WTC11 (cell line): Measurements from ENCODE around the gene SERPINB12. TPM values are rescaled to one million over a fixed set of nuclear protein-coding genes. Genes with fewer than 3 reads are reported as not detected.

ENCODE experiments used
- ATAC-seq: fragments of 200-7000 bp; cut with Tn5 transposase; 2 replicates; pipeline ENCODE4 v1.10.0; 2021; ENCODE audit warnings: mild to moderate bottlenecking, moderate library complexity
- CTCF ChIA-PET: fragments of 300-600 bp; sonication (Branson Sonifier 250); formaldehyde crosslinking; loops from one replicate; lab custom pipeline; 2021; ENCODE audit warnings: antibody characterized with exemption; lab: Charles Lee
- POLR2A ChIA-PET: fragments of 350-600 bp; sonication (Branson Sonifier 250); formaldehyde crosslinking; loops from one replicate; lab custom pipeline; 2021; ENCODE audit warnings: antibody characterized with exemption; lab: Charles Lee
- DNase-seq: peaks from one replicate; pipeline ENCODE4 v3.0.0; 2021; ENCODE audit warnings: low spot score
- H3K27ac Mint-ChIP-seq: 2 replicates; pipeline ENCODE4 v1.8.0; 2021; ENCODE audit warnings: mixed read lengths
- H3K27me3 Mint-ChIP-seq: 2 replicates; pipeline ENCODE4 v1.8.0; 2021; ENCODE audit warnings: low read depth, mild to moderate bottlenecking, moderate library complexity, mixed read lengths
- H3K36me3 Mint-ChIP-seq: 2 replicates; pipeline ENCODE4 v1.8.0; 2021; ENCODE audit warnings: mixed read lengths
- H3K4me1 Mint-ChIP-seq: 2 replicates; pipeline ENCODE4 v1.8.0; 2022; ENCODE audit warnings: mixed read lengths
- H3K4me3 Mint-ChIP-seq: 2 replicates; pipeline ENCODE4 v1.8.0; 2021; ENCODE audit warnings: mild to moderate bottlenecking, moderate library complexity, mixed read lengths
- H3K9me3 Mint-ChIP-seq: 2 replicates; pipeline ENCODE4 v1.8.0; 2021; ENCODE audit warnings: mixed read lengths
- ATF3 ChIP-seq: sonication (generic); formaldehyde crosslinking; conservative IDR thresholded peaks from 2 replicates; pipeline ENCODE4 v1.8.1; 2022; ENCODE audit warnings: mild to moderate bottlenecking, missing genetic modification reagents
- EMX1 ChIP-seq: fragments of 250-450 bp; sonication (Bioruptor Pico); IDR thresholded peaks from 2 replicates; pipeline ENCODE4 v1.8.0; 2021; ENCODE audit warnings: mild to moderate bottlenecking
- MYBL2 ChIP-seq: sonication (generic); formaldehyde crosslinking; IDR thresholded peaks from 2 replicates; pipeline ENCODE4 v1.8.1; 2023; ENCODE audit warnings: mild to moderate bottlenecking, moderate library complexity, missing genetic modification reagents
- NFYB ChIP-seq: sonication (generic); formaldehyde crosslinking; conservative IDR thresholded peaks from 2 replicates; pipeline ENCODE4 v1.8.0; 2022; ENCODE audit warnings: low read depth, missing genetic modification reagents
- OVOL2 ChIP-seq: fragments of 250-450 bp; sonication (Bioruptor Pico); IDR thresholded peaks from 2 replicates; pipeline ENCODE4 v1.9.0; 2021; ENCODE audit warnings: mild to moderate bottlenecking, borderline replicate concordance
- PREB ChIP-seq: sonication (generic); formaldehyde crosslinking; IDR thresholded peaks from 2 replicates; pipeline ENCODE4 v1.8.1; 2022; ENCODE audit warnings: mild to moderate bottlenecking, missing genetic modification reagents, moderate library complexity, borderline replicate concordance
- PRRX2 ChIP-seq: fragments of 250-450 bp; sonication (Bioruptor Pico); IDR thresholded peaks from 2 replicates; pipeline ENCODE4 v1.8.0; 2021; ENCODE audit warnings: mild to moderate bottlenecking
- SOX15 ChIP-seq: fragments of 250-450 bp; sonication (Bioruptor Pico); IDR thresholded peaks from 2 replicates; pipeline ENCODE4 v1.9.0; 2021; ENCODE audit warnings: mild to moderate bottlenecking
- TEAD4 ChIP-seq: sonication (generic); formaldehyde crosslinking; IDR thresholded peaks from 2 replicates; pipeline ENCODE4 v1.8.0; 2022; ENCODE audit warnings: mild to moderate bottlenecking, missing genetic modification reagents
- USF2 ChIP-seq: sonication (generic); formaldehyde crosslinking; IDR thresholded peaks from 2 replicates; pipeline ENCODE4 v1.8.1; 2023; ENCODE audit warnings: mild to moderate bottlenecking, missing genetic modification reagents, moderate library complexity
- ZBTB43 ChIP-seq: sonication (generic); formaldehyde crosslinking; IDR thresholded peaks from 2 replicates; pipeline ENCODE4 v1.8.1; 2023; ENCODE audit warnings: mild to moderate bottlenecking, missing genetic modification reagents
- ZNF396 ChIP-seq: fragments of 250-450 bp; sonication (Bioruptor Pico); IDR thresholded peaks from 2 replicates; pipeline ENCODE4 v1.8.0; 2021; ENCODE audit warnings: mild to moderate bottlenecking, moderate library complexity, borderline replicate concordance
- ZNF671 ChIP-seq: fragments of 250-450 bp; sonication (Bioruptor Pico); IDR thresholded peaks from 2 replicates; pipeline ENCODE4 v1.8.0; 2021; ENCODE audit warnings: mild to moderate bottlenecking
- total RNA-seq: library from RNA; stranded (reverse); gene quantifications from 3 replicates; pipeline ENCODE4 v1.2.3, GENCODE V29; 2021
- TF ChIP-seq, protein P1 (sequence below): sonication (generic); formaldehyde crosslinking; IDR thresholded peaks from 2 replicates; pipeline ENCODE4 v1.8.1; 2022; ENCODE audit warnings: mild to moderate bottlenecking, moderate library complexity, missing genetic modification reagents
- TF ChIP-seq, protein P2 (sequence below): fragments of 250-450 bp; sonication (Bioruptor Pico); IDR thresholded peaks from 2 replicates; pipeline ENCODE4 v1.9.0; 2021; ENCODE audit warnings: mild to moderate bottlenecking
- TF ChIP-seq, protein P3 (sequence below): sonication (generic); formaldehyde crosslinking; IDR thresholded peaks from 2 replicates; pipeline ENCODE4 v1.8.0; 2023; ENCODE audit warnings: missing genetic modification reagents, mild to moderate bottlenecking, borderline replicate concordance
- TF ChIP-seq, protein P4 (sequence below): fragments of 200-600 bp; IDR thresholded peaks from 2 replicates; pipeline ENCODE4 v1.8.0; 2022; ENCODE audit warnings: antibody characterized with exemption

Gene SERPINB12
- total RNA-seq, 1 experiment from 2014 or later = not detected

- TF ChIP-seq, protein P1, sequence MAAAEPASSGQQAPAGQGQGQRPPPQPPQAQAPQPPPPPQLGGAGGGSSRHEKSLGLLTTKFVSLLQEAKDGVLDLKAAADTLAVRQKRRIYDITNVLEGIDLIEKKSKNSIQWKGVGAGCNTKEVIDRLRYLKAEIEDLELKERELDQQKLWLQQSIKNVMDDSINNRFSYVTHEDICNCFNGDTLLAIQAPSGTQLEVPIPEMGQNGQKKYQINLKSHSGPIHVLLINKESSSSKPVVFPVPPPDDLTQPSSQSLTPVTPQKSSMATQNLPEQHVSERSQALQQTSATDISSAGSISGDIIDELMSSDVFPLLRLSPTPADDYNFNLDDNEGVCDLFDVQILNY (CRISPR knock-in tag) = no peak
- TF ChIP-seq, protein P2, sequence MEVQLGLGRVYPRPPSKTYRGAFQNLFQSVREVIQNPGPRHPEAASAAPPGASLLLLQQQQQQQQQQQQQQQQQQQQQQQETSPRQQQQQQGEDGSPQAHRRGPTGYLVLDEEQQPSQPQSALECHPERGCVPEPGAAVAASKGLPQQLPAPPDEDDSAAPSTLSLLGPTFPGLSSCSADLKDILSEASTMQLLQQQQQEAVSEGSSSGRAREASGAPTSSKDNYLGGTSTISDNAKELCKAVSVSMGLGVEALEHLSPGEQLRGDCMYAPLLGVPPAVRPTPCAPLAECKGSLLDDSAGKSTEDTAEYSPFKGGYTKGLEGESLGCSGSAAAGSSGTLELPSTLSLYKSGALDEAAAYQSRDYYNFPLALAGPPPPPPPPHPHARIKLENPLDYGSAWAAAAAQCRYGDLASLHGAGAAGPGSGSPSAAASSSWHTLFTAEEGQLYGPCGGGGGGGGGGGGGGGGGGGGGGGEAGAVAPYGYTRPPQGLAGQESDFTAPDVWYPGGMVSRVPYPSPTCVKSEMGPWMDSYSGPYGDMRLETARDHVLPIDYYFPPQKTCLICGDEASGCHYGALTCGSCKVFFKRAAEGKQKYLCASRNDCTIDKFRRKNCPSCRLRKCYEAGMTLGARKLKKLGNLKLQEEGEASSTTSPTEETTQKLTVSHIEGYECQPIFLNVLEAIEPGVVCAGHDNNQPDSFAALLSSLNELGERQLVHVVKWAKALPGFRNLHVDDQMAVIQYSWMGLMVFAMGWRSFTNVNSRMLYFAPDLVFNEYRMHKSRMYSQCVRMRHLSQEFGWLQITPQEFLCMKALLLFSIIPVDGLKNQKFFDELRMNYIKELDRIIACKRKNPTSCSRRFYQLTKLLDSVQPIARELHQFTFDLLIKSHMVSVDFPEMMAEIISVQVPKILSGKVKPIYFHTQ (CRISPR knock-in tag) = no peak
- TF ChIP-seq ZNF396 = no peak
- TF ChIP-seq ZNF671 = no peak
- TF ChIP-seq PRRX2 (CRISPR knock-in tag) = no peak
- TF ChIP-seq TEAD4 (CRISPR knock-in tag) = no peak
- TF ChIP-seq ATF3 (CRISPR knock-in tag) = no peak
- TF ChIP-seq NFYB (CRISPR knock-in tag) = no peak
- no peak for TF ChIP-seq USF2
Observed at GRCh38 chr18:63520053-63520685, 22.0 kb upstream of the SERPINB12 start (continued).

DNA sequence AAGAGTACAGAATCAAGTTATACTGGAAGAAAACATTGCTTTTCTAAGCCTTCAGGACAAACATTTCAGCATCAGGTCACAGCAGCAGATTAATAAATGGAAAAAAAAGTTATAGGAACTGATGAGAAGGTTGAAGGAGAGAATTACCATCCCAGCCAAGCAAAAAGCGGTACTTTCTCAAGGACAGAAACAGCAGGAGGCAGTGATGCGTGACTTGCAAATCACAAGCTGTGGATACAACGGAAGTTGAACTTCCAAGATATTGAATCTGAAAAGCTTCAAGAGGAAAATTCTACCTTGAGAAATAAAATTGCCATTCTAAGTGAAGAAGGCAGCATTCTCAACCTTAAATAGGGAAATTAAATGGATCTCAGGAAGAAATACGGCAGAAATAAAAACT, 18.5 kb upstream of the SERPINB12 start:
- Mint-ChIP-seq H3K36me3 (no peaks in the 10 kb centered on the region), H3K27ac (no peak overlapping the region; the same call in 1 of the 2 replicates), H3K9me3 (no peaks in the 10 kb centered on the region), H3K4me3 (no peak overlapping the region), H3K4me1 (peaks cover 13% of the 10 kb centered on the region), H3K27me3 (no peaks in the 10 kb centered on the region)
- CTCF ChIA-PET = interaction anchor here (0.7 to 1.6 kb wide), 3 partner anchors 12 to 218 kb away, joined by 4 to 5 read pairs (median 5); no protein-coding TSS in a partner anchor
- POLR2A ChIA-PET = no interaction called here
- DNase-seq (no peak), ATAC-seq (no peak)
- TF ChIP-seq, protein P3, sequence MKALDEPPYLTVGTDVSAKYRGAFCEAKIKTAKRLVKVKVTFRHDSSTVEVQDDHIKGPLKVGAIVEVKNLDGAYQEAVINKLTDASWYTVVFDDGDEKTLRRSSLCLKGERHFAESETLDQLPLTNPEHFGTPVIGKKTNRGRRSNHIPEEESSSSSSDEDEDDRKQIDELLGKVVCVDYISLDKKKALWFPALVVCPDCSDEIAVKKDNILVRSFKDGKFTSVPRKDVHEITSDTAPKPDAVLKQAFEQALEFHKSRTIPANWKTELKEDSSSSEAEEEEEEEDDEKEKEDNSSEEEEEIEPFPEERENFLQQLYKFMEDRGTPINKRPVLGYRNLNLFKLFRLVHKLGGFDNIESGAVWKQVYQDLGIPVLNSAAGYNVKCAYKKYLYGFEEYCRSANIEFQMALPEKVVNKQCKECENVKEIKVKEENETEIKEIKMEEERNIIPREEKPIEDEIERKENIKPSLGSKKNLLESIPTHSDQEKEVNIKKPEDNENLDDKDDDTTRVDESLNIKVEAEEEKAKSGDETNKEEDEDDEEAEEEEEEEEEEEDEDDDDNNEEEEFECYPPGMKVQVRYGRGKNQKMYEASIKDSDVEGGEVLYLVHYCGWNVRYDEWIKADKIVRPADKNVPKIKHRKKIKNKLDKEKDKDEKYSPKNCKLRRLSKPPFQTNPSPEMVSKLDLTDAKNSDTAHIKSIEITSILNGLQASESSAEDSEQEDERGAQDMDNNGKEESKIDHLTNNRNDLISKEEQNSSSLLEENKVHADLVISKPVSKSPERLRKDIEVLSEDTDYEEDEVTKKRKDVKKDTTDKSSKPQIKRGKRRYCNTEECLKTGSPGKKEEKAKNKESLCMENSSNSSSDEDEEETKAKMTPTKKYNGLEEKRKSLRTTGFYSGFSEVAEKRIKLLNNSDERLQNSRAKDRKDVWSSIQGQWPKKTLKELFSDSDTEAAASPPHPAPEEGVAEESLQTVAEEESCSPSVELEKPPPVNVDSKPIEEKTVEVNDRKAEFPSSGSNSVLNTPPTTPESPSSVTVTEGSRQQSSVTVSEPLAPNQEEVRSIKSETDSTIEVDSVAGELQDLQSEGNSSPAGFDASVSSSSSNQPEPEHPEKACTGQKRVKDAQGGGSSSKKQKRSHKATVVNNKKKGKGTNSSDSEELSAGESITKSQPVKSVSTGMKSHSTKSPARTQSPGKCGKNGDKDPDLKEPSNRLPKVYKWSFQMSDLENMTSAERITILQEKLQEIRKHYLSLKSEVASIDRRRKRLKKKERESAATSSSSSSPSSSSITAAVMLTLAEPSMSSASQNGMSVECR = no peak
- no peak for TF ChIP-seq SOX15
- TF ChIP-seq PREB (CRISPR knock-in tag) = no peak
- TF ChIP-seq, protein P4, sequence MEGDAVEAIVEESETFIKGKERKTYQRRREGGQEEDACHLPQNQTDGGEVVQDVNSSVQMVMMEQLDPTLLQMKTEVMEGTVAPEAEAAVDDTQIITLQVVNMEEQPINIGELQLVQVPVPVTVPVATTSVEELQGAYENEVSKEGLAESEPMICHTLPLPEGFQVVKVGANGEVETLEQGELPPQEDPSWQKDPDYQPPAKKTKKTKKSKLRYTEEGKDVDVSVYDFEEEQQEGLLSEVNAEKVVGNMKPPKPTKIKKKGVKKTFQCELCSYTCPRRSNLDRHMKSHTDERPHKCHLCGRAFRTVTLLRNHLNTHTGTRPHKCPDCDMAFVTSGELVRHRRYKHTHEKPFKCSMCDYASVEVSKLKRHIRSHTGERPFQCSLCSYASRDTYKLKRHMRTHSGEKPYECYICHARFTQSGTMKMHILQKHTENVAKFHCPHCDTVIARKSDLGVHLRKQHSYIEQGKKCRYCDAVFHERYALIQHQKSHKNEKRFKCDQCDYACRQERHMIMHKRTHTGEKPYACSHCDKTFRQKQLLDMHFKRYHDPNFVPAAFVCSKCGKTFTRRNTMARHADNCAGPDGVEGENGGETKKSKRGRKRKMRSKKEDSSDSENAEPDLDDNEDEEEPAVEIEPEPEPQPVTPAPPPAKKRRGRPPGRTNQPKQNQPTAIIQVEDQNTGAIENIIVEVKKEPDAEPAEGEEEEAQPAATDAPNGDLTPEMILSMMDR = no peak
- TF ChIP-seq, protein P2 (CRISPR knock-in tag) = no peak
- TF ChIP-seq PRRX2 (CRISPR knock-in tag) = no peak
- TF ChIP-seq OVOL2 (CRISPR knock-in tag) = no peak
- TF ChIP-seq ZBTB43 (CRISPR knock-in tag) = no peak
- no peak for TF ChIP-seq EMX1
- no peak for TF ChIP-seq MYBL2 (CRISPR knock-in tag)
